Esophagus squamous epithelium (tissue), 5 donors: Measurements from ENCODE around the gene FRA10AC1. TPM values are rescaled to one million over a fixed set of nuclear protein-coding genes. Genes with fewer than 3 reads are reported as not detected.

Source experiments
- DNase-seq: peaks from one replicate; lab custom pipeline; 2025; lab: John Stamatoyannopoulos, UW
- H3K27ac ChIP-seq, 4 donors: fragments of 200-600 bp; sonication (generic); one replicate each; pipeline ENCODE4 v1.5.1; 2016 to 2019; ENCODE audit warnings: mild to moderate bottlenecking in 1 of 4
- H3K27me3 ChIP-seq, 4 donors: fragments of 200-600 bp; sonication (generic); 1 replicate in 3 of 4; 2 replicates in 1 of 4; pipeline versions ENCODE4 v1.5.1 to v1.6.0; 2017 to 2021; ENCODE audit warnings: antibody characterized with exemption in 1 of 4
- H3K36me3 ChIP-seq, 3 donors: fragments of 200-600 bp; sonication (generic); one replicate each; pipeline ENCODE4 v1.5.1; 2016 to 2019
- H3K4me1 ChIP-seq, 3 donors: fragments of 200-600 bp; sonication (generic); one replicate each; pipeline ENCODE4 v1.5.1; 2017 to 2019
- H3K4me3 ChIP-seq, 4 donors: fragments of 200-600 bp; sonication (generic); 1 replicate in 3 of 4; 2 replicates in 1 of 4; pipeline ENCODE4 v1.5.1; 2016 to 2019; ENCODE audit warnings: mild to moderate bottlenecking in 2 of 4, moderate library complexity in 1 of 4
- H3K9me3 ChIP-seq, 3 donors: fragments of 200-600 bp; sonication (generic); one replicate each; pipeline ENCODE4 v1.5.1; 2016 to 2019
- CTCF ChIP-seq, 6 experiments: fragments of 450-650 bp in 4 of 6; fragments of 200-600 bp in 2 of 6; sonication (generic) in 2 of 6; IDR thresholded peaks; one replicate each; pipeline ENCODE4 v1.5.1; 2016 to 2019; ENCODE audit warnings: antibody characterized with exemption in 6 of 6, mild to moderate bottlenecking in 4 of 6, moderate library complexity in 4 of 6
- POLR2A ChIP-seq, 4 donors: fragments of 450-650 bp; IDR thresholded peaks; one replicate each; pipeline ENCODE4 v1.6.1; 2017; ENCODE audit warnings: antibody characterized with exemption in 4 of 4, mild to moderate bottlenecking in 4 of 4, moderate library complexity in 3 of 4
- WGBS, 2 donors: methylation state at CpG; one replicate each; pipeline ENCODE4 v1.1.5; 2018; 5-methylcytosine and 5-hydroxymethylcytosine counted together
- intact Hi-C: fragments of 100-400 bp; cut with DNase I; formaldehyde crosslinking; loops from one replicate; pipeline ENCODE4 v1.15.0; 2022
- total RNA-seq, 4 donors: library from RNA; depleted of rRNA; stranded (reverse); fragments of >200 nt; gene quantifications; one replicate each; pipeline ENCODE4 v1.1.0, GENCODE V29; 2016
- donor health status: DM: yes; HTN: yes; CAD: no.

Gene FRA10AC1
- total RNA-seq, 4 donors from 2014 or later = 5.0 to 12.0 (median 5.9) TPM

- 94 to 97% methylated on average over 3 of the region's 3 CpGs for WGBS, 2 donors
- H3K27ac ChIP-seq = no peak overlapping the region
- TF ChIP-seq CTCF (IDR thresholded peaks at IDR 0.05) = no peak
- TF ChIP-seq POLR2A (IDR thresholded peaks at IDR 0.05) = no peak
- H3K27me3 ChIP-seq = no peaks in the 10 kb centered on the region
- intact Hi-C loops = no loop called here
- no peaks in the 10 kb centered on the region for H3K4me1 ChIP-seq
- peaks cover 0 to 86% (median 0%) of the 10 kb centered on the region in 3 donors for H3K36me3 ChIP-seq
- no peaks in the 10 kb centered on the region for H3K9me3 ChIP-seq
- DNase-seq = no peak
- no peak overlapping the region for H3K4me3 ChIP-seq
Measured at GRCh38 chr10:93667795-93668194, 34.6 kb downstream of the FRA10AC1 start.

- H3K4me3 ChIP-seq = no peak overlapping the region
- H3K27ac ChIP-seq = no peak overlapping the region
- H3K27me3 ChIP-seq = no peaks in the 10 kb centered on the region
- no peaks in the 10 kb centered on the region for H3K4me1 ChIP-seq
- no peaks in the 10 kb centered on the region for H3K9me3 ChIP-seq
- TF ChIP-seq CTCF (IDR thresholded peaks at IDR 0.05) (no peak), POLR2A (IDR thresholded peaks at IDR 0.05) (no peak)
- no peak for DNase-seq
- WGBS, 2 donors = 95 to 96% methylated on average over 4 of the region's 4 CpGs
- peaks cover 0 to 90% (median 0%) of the 10 kb centered on the region in 3 donors for H3K36me3 ChIP-seq
- intact Hi-C loops = no loop called here
Measured at GRCh38 chr10:93666030-93666429, 36.4 kb downstream of the FRA10AC1 start.

GRCh38 chr10:93657757-93658156 lies 44.6 kb downstream of the FRA10AC1 start:
- Histone ChIP-seq H3K4me3 (no peak overlapping the region), H3K36me3 (peaks cover 0 to 31% (median 0%) of the 10 kb centered on the region in 3 donors), H3K9me3 (no peaks in the 10 kb centered on the region), H3K27ac (no peak overlapping the region), H3K27me3 (no peaks in the 10 kb centered on the region), H3K4me1 (no peaks in the 10 kb centered on the region)
- WGBS, 2 donors = 33 to 40% methylated on average over 1 of the region's 1 CpG
- intact Hi-C loops = no loop called here
- no peak for DNase-seq
- TF ChIP-seq CTCF (IDR thresholded peaks at IDR 0.05) = no peak
- TF ChIP-seq POLR2A (IDR thresholded peaks at IDR 0.05) = no peak

GRCh38 chr10:93656155-93656554 lies 46.2 kb downstream of the FRA10AC1 start:
- Histone ChIP-seq H3K4me1 (no peaks in the 10 kb centered on the region), H3K9me3 (no peaks in the 10 kb centered on the region), H3K4me3 (no peak overlapping the region), H3K27me3 (no peaks in the 10 kb centered on the region), H3K36me3 (peaks cover 0 to 19% (median 0%) of the 10 kb centered on the region in 3 donors), H3K27ac (no peak overlapping the region)
- 79 to 89% methylated on average over 1 of the region's 1 CpG for WGBS, 2 donors
- intact Hi-C loops = no loop called here
- TF ChIP-seq POLR2A (IDR thresholded peaks at IDR 0.05) (no peak), CTCF (IDR thresholded peaks at IDR 0.05) (no peak)
- no peak for DNase-seq

- no peak overlapping the region for H3K4me3 ChIP-seq
- no peaks in the 10 kb centered on the region for H3K9me3 ChIP-seq
- no peaks in the 10 kb centered on the region for H3K27me3 ChIP-seq
- intact Hi-C loops = no loop called here
- DNase-seq = no peak
- no peaks in the 10 kb centered on the region for H3K4me1 ChIP-seq
- no peaks in the 10 kb centered on the region for H3K36me3 ChIP-seq
- no peak overlapping the region for H3K27ac ChIP-seq
- TF ChIP-seq POLR2A (IDR thresholded peaks at IDR 0.05) = no peak
- no peak for TF ChIP-seq CTCF (IDR thresholded peaks at IDR 0.05)
- 50 to 89% methylated on average over 1 of the region's 1 CpG for WGBS, 2 donors
Measured at GRCh38 chr10:93654201-93654600, 48.2 kb downstream of the FRA10AC1 start.
